ENCODE data around the gene PDE11A. TPM values are rescaled to one million over a fixed set of nuclear protein-coding genes. Genes with fewer than 3 reads are reported as not detected.

PDE11A gene
- total RNA-seq, 4 donors from 2014 or later = 0.11 to 1.2 (median 0.26) TPM

DNA sequence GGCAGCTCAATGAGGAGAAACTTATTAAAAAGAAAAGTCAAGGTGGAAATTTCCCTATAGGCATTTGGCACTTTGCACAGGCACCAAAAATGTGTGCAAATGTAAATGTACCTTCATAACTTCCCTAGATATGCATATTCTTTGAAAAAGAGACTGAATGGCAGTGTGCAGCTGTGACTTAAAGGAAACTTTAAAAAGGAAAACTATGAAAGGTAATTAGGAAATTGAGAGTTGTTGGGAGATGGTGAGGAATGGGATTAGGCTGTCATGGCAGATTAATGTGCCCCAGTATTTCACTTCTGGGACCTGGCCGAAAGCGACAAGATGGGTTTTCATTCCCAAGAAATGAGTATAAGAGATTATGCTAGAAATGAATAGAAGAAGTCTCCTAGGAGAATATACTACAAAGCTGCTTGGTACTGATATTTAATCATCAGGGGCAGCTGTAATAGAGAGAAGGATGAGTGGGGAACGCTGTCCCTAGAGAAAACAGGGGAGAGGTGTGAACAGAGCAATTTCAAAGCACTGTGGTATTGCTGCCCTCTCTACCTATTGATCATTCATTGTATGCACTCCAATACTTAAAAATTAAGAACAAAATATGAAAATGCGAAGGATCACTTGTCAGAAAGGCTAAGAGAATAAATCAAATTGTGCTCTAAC lies 366.9 kb downstream of the PDE11A start:
- 72 to 76% methylated on average over 4 of the region's 4 CpGs for WGBS, 2 donors
- intact Hi-C loops (cut with DNase I; ENCODE audit: low total_unique reads) = no loop called here

DNA sequence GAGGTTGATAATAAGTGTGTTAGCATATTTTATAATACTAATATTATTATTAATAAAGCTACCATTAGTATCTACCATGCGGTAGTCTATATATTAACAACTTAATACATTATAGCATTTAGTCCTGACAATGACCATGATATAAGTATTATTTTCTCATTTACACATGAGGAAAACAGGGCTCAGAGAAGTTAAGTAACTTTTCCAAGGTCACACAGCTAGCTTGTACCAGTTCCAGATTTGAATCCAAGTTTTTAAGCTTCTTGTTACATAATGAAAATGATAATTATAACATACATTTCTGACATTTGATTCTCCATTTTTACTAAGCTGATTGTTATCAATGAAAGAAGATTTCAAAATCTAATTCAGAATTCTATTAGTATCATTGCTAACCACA lies 369.4 kb downstream of the PDE11A start:
- H3K4me3 ChIP-seq (ENCODE audit: low read depth, poor library complexity, severe bottlenecking) = no peak overlapping the region
- DNase-seq (ENCODE audit: low spot score in 2 of 2) = no peak
- 94 to 100% methylated on average over 1 of the region's 1 CpG for WGBS, 2 donors
- no peak for TF ChIP-seq POLR2A (IDR thresholded peaks at IDR 0.05)
- TF ChIP-seq, protein P1, sequence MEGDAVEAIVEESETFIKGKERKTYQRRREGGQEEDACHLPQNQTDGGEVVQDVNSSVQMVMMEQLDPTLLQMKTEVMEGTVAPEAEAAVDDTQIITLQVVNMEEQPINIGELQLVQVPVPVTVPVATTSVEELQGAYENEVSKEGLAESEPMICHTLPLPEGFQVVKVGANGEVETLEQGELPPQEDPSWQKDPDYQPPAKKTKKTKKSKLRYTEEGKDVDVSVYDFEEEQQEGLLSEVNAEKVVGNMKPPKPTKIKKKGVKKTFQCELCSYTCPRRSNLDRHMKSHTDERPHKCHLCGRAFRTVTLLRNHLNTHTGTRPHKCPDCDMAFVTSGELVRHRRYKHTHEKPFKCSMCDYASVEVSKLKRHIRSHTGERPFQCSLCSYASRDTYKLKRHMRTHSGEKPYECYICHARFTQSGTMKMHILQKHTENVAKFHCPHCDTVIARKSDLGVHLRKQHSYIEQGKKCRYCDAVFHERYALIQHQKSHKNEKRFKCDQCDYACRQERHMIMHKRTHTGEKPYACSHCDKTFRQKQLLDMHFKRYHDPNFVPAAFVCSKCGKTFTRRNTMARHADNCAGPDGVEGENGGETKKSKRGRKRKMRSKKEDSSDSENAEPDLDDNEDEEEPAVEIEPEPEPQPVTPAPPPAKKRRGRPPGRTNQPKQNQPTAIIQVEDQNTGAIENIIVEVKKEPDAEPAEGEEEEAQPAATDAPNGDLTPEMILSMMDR (IDR thresholded peaks at IDR 0.05) = no peak
- intact Hi-C loops (cut with DNase I; ENCODE audit: low total_unique reads) = no loop called here

More for the DNA sequence above, 366.9 kb downstream of the PDE11A start:
- TF ChIP-seq POLR2A (IDR thresholded peaks at IDR 0.05) = no peak
- TF ChIP-seq, protein P1 (IDR thresholded peaks at IDR 0.05) = no peak
- no peak overlapping the region for H3K4me3 ChIP-seq (ENCODE audit: low read depth, poor library complexity, severe bottlenecking)
- DNase-seq (ENCODE audit: low spot score in 2 of 2) = no peak

DNA sequence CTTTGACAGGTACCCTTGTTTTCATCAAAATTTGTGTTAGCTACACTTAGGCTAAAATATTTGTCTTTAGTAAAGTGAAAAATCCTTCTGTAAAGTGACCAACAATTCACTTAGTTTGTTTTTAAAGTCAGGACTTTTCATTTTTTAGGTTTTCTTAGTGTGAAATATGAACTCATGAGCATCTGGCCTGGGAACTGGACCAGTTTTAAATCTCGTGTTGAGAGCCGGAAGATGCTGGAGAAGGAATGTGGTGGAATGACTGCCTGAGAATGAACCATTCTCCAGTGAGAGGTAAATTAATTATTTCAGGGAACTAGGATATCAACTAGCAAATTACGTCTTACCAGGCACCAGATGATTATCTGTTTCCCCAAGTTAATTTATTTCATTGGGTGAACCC lies 374.3 kb downstream of the PDE11A start:
- intact Hi-C loops (cut with DNase I; ENCODE audit: low total_unique reads) = no loop called here
- H3K4me3 ChIP-seq (ENCODE audit: low read depth, poor library complexity, severe bottlenecking) = no peak overlapping the region
- WGBS, 2 donors = 58 to 59% methylated on average over 3 of the region's 3 CpGs
- no peak for DNase-seq (ENCODE audit: low spot score in 2 of 2)
- TF ChIP-seq POLR2A (IDR thresholded peaks at IDR 0.05) = no peak

DNA sequence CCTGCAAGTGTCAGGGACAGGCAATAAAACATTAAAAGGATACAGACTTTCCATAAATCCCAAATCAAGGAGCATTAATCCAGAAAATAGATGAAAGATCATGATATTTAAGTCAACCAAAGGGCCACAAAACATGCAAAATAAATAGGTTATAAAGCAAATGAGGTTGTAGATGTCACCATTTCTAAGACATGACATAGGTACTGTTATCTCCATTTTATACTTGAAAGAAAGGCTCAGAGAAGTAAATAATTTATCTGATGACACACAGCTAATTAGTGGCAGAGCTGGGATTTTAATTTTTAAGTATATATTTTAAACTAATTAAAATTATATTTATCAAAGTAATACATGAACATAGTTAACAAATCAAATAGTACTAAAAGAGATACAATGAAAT lies 378.2 kb downstream of the PDE11A start:
- H3K4me3 ChIP-seq (ENCODE audit: low read depth, poor library complexity, severe bottlenecking) = no peak overlapping the region
- no peak for DNase-seq (ENCODE audit: low spot score in 2 of 2)
- no peak for TF ChIP-seq POLR2A (IDR thresholded peaks at IDR 0.05)
- TF ChIP-seq, protein P1 (IDR thresholded peaks at IDR 0.05) = no peak
- intact Hi-C loops (cut with DNase I; ENCODE audit: low total_unique reads) = no loop called here

DNA sequence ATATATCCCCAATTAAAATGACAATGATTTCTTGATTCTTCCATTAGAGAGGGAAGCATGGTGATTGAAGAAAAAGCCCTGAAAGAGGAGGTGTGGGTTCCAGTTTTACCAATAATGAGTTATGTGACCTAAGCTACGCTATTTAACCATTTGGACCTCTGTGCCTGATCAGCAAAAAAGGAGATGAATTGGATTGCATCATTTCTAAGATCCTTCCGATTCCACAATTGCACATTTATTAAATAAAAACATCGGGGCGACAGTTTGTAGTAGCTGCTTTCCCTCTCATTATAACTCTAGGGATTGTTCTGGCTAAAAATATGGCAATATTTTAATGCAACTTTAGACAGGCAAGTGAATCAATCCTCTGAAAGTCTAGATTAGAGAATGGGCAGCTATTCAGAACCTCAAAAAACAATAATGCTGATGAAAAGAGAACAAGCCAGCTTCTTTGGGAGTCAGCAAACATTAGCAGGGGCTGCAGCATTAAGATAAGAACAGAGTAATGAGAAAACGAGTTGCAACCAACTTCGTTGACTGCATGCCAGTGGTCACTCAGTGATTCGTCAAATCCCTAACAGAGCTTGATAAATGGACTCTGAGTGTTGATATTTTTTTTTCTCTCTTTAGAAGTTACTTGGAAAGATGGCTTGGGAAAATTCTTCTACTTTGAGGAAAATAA lies 378.8 kb downstream of the PDE11A start:
- no peak for DNase-seq (ENCODE audit: low spot score in 2 of 2)
- intact Hi-C loops (cut with DNase I; ENCODE audit: low total_unique reads) = no loop called here
- no peak for TF ChIP-seq POLR2A (IDR thresholded peaks at IDR 0.05)
- TF ChIP-seq, protein P1 (IDR thresholded peaks at IDR 0.05) = no peak
- 73 to 74% methylated on average over 7 of the region's 7 CpGs for WGBS, 2 donors
- no peak overlapping the region for H3K4me3 ChIP-seq (ENCODE audit: low read depth, poor library complexity, severe bottlenecking)

DNA sequence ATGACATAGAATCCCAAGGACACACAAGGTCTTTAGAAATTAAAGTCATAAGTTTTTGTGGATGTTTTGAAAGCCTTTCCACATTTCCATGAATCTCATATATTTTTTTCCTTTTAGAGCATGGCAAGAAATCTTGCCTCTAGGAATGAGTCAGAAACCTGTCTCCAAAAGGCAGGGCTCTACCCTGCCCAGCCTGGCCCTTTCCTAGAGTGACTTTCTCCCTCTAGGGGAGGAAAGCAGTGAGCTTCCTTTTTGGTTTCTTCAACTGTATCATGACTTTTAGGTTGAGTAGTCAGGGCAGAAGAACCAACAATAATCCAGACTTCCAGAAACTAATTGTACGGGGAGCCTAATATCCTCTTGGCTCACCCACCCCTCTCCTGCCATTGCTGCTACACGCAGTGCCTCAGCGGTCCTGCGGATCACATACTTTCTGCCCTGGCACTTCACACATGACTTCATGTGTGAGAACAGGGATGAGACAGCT lies 379.8 kb downstream of the PDE11A start:
- no peak overlapping the region for H3K4me3 ChIP-seq (ENCODE audit: low read depth, poor library complexity, severe bottlenecking)
- no peak for DNase-seq (ENCODE audit: low spot score in 2 of 2)
- TF ChIP-seq, protein P1 (IDR thresholded peaks at IDR 0.05) = no peak
- TF ChIP-seq POLR2A (IDR thresholded peaks at IDR 0.05) = no peak
- intact Hi-C loops (cut with DNase I; ENCODE audit: low total_unique reads) = no loop called here
- 79 to 86% methylated on average over 4 of the region's 4 CpGs for WGBS, 2 donors

Data from lower leg skin (tissue), 4 donors.